ENCODE measurements around the gene BDKRB2. TPM values are rescaled to one million over a fixed set of nuclear protein-coding genes. Genes with fewer than 3 reads are reported as not detected.

Gene BDKRB2
- total RNA-seq, 1 experiment from 2014 or later: 0.05 TPM

- intact Hi-C loops (cut with micrococcal nuclease; ENCODE audit: unreplicated experiment) (no loop called here), in situ Hi-C loops (cut with HindIII; ENCODE audit: low pct_unique_long_range_greater_than_20kb, low sequenced_read_pairs) (no loop called here)
- Histone ChIP-seq H3K4me3 (ENCODE audit: low read depth in 2 of 2, low read length in 2 of 2) (no peak overlapping the region), H3K4me1 (ENCODE audit: control insufficient read depth, insufficient read depth, low read length) (no peaks in the 10 kb centered on the region), H3K27me3 (ENCODE audit: control insufficient read depth, insufficient read depth, low read length) (no peaks in the 10 kb centered on the region), H3K9me3 (ENCODE audit: control insufficient read depth, insufficient read depth, low read depth, low read length) (no peaks in the 10 kb centered on the region), H3K27ac (ENCODE audit: low read length) (no peak overlapping the region), H3K36me3 (ENCODE audit: control insufficient read depth, insufficient read depth, low read length) (no peaks in the 10 kb centered on the region)
- ChIA-PET POLR2A (no interaction called here), CTCF (no interaction called here)
- DNase-seq (ENCODE audit: low read depth, low spot score): no peak
- TF ChIP-seq SIN3A (IDR thresholded peaks at IDR 0.05; ENCODE audit: borderline replicate concordance, insufficient read depth, low read depth, low read length) (no peak), POLR2AphosphoS5 (IDR thresholded peaks at IDR 0.05; ENCODE audit: low read depth, low read length) (no peak), CTCF (IDR thresholded peaks at IDR 0.05) (no peak), REST (IDR thresholded peaks at IDR 0.05; ENCODE audit: insufficient read depth in 1 of 2, low read depth in 2 of 2, low read length in 1 of 2) (no peak), TCF7L2 (IDR thresholded peaks at IDR 0.05; ENCODE audit: low read depth, low read length) (no peak)
- no peak for ATAC-seq
- BruUV-seq (replicated peaks): no TSS peak
Measured at GRCh38 chr14:96246539-96246847, 41.9 kb downstream of the BDKRB2 start.

GRCh38 chr14:96247031-96247430 lies 42.4 kb downstream of the BDKRB2 start:
- H3K27ac ChIP-seq (ENCODE audit: low read length): no peak overlapping the region
- no peaks in the 10 kb centered on the region for H3K36me3 ChIP-seq (ENCODE audit: control insufficient read depth, insufficient read depth, low read length)
- ATAC-seq (no peak), DNase-seq (ENCODE audit: low read depth, low spot score) (no peak)
- intact Hi-C loops (cut with micrococcal nuclease; ENCODE audit: unreplicated experiment) (no loop called here), in situ Hi-C loops (cut with HindIII; ENCODE audit: low pct_unique_long_range_greater_than_20kb, low sequenced_read_pairs) (no loop called here)
- no peak overlapping the region for H3K4me3 ChIP-seq (ENCODE audit: low read depth in 2 of 2, low read length in 2 of 2)
- H3K27me3 ChIP-seq (ENCODE audit: control insufficient read depth, insufficient read depth, low read length): no peaks in the 10 kb centered on the region
- no peaks in the 10 kb centered on the region for H3K9me3 ChIP-seq (ENCODE audit: control insufficient read depth, insufficient read depth, low read depth, low read length)
- TF ChIP-seq POLR2AphosphoS5 (IDR thresholded peaks at IDR 0.05; ENCODE audit: low read depth, low read length): no peak
- no peak for TF ChIP-seq CTCF (IDR thresholded peaks at IDR 0.05)
- no peak for TF ChIP-seq REST (IDR thresholded peaks at IDR 0.05; ENCODE audit: insufficient read depth in 1 of 2, low read depth in 2 of 2, low read length in 1 of 2)
- TF ChIP-seq TCF7L2 (IDR thresholded peaks at IDR 0.05; ENCODE audit: low read depth, low read length): no peak
- no peak for TF ChIP-seq SIN3A (IDR thresholded peaks at IDR 0.05; ENCODE audit: borderline replicate concordance, insufficient read depth, low read depth, low read length)
- ChIA-PET POLR2A (no interaction called here), CTCF (no interaction called here)
- H3K4me1 ChIP-seq (ENCODE audit: control insufficient read depth, insufficient read depth, low read length): no peaks in the 10 kb centered on the region
- BruUV-seq (replicated peaks): no TSS peak
